Measurements from ENCODE around the gene HHAT. TPM values are rescaled to one million over a fixed set of nuclear protein-coding genes. Genes with fewer than 3 reads are reported as not detected.

HHAT gene
- total and polyA plus RNA-seq, 2 donors (not counting 3 experiments of a cell fraction or from before 2014, with no cell fraction given) = 2.4 to 4.3 TPM

- Histone ChIP-seq H3K9me3 (replicated peaks; ENCODE audit: control insufficient read depth, insufficient read depth, low read length) (no peaks in the 10 kb centered on the region), H3K9me1 (replicated peaks; ENCODE audit: control insufficient read depth, extremely low read depth, insufficient read depth, low read length) (no peaks in the 10 kb centered on the region), H3K27me3 (ENCODE audit: control insufficient read depth in 2 of 2, insufficient read depth in 2 of 2, low read length in 2 of 2) (peaks cover 22 to 25% of the 10 kb centered on the region in 2 experiments), H2AFZ (ENCODE audit: low read depth, low read length) (no peak overlapping the region), H3K36me3 (ENCODE audit: control insufficient read depth in 2 of 2, extremely low read depth in 1 of 2, insufficient read depth in 2 of 2, low read length in 2 of 2) (no peaks in the 10 kb centered on the region), H3K27ac (ENCODE audit: insufficient read depth, low read depth, low read length) (no peak overlapping the region), H3K4me2 (ENCODE audit: insufficient read depth, low read length) (peak overlapping the region; percentile 48), H4K20me1 (replicated peaks; ENCODE audit: control insufficient read depth, extremely low read depth, insufficient read depth, low read length) (no peaks in the 10 kb centered on the region), H3K4me1 (ENCODE audit: control insufficient read depth, extremely low read depth, insufficient read depth, low read length) (no peaks in the 10 kb centered on the region), H3K9ac (replicated peaks; ENCODE audit: extremely low read depth, insufficient read depth, low read length) (peak overlapping the region; percentile 35), H3K4me3 (replicated peaks in 1 of 3; ENCODE audit: insufficient read depth in 1 of 3, low read depth in 1 of 3, low read length in 3 of 3) (peak overlapping the region in 1 of 3 experiments; percentile 31), H3K79me2 (ENCODE audit: control insufficient read depth, insufficient read depth, low read length) (no peaks in the 10 kb centered on the region)
- DNase-seq (ENCODE audit: low read depth, low spot score) (no peak), FAIRE-seq (no peak)
- BruUV-seq (replicated peaks) = no TSS peak
- dilution Hi-C loops (cut with MboI; ENCODE audit: extremely low pct_ligation_motif_present, low sequenced_read_pairs) (no loop called here), intact Hi-C loops (cut with micrococcal nuclease) (loop anchor here (2.0 kb wide), 1 partner anchor 53 kb away; no protein-coding TSS in a partner anchor)
- TF ChIP-seq EZH2 (IDR thresholded peaks at IDR 0.05; ENCODE audit: borderline replicate concordance, low read depth, low read length, severe bottlenecking) (no peak), MAX (IDR thresholded peaks at IDR 0.05; ENCODE audit: insufficient read depth, insufficient read length) (no peak), FOS (IDR thresholded peaks at IDR 0.05; ENCODE audit: borderline replicate concordance, insufficient read depth, low read length) (no peak), POLR2AphosphoS5 (IDR thresholded peaks at IDR 0.05; ENCODE audit: insufficient read depth, low read depth, low read length) (no peak), POLR2A (IDR thresholded peaks at IDR 0.05; ENCODE audit: low read depth, low read length) (no peak), JUN (IDR thresholded peaks at IDR 0.05; ENCODE audit: borderline replicate concordance, insufficient read depth, insufficient read length, low read depth) (no peak), GATA2 (IDR thresholded peaks at IDR 0.05; ENCODE audit: insufficient read depth, insufficient read length, low read depth, low read length) (no peak), MYC (IDR thresholded peaks at IDR 0.05; ENCODE audit: low read depth, low read length) (no peak), CTCF (IDR thresholded peaks at IDR 0.05; ENCODE audit: extremely low read depth in 1 of 2, insufficient read depth in 1 of 2, low read depth in 1 of 2, low read length in 2 of 2) (no peak)
- POLR2A ChIA-PET = interaction anchor here (1.1 kb wide), 1 partner anchor 82 kb away, joined by 3 read pairs; no protein-coding TSS in a partner anchor
- CTCF ChIA-PET = interaction anchor here (1.3 to 3.2 kb wide), 5 partner anchors 10 to 92 kb away, joined by 3 to 14 read pairs (median 4); partner anchors contain the start of gene SERTAD4
These were observed 36.9 kb upstream of the HHAT start for GRCh38 chr1:210291786-210292230.
